Endothelial cell of umbilical vein (primary cell): ENCODE measurements around the gene ZC3H13. TPM values are rescaled to one million over a fixed set of nuclear protein-coding genes. Genes with fewer than 3 reads are reported as not detected.

ENCODE experiments used
- BruUV-seq: library from RNA; stranded (reverse); fragments of 400-500 nt; replicated peaks from 2 replicates; lab custom pipeline; 2021; lab: Mats Ljungman, UMichigan
- CTCF ChIA-PET: fragments of 300-600, 350-600 bp; sonication (Branson Sonifier 250); formaldehyde crosslinking; loops from one replicate; lab custom pipeline; 2021; ENCODE audit warnings: antibody characterized with exemption, inconsistent platforms; lab: Charles Lee
- POLR2A ChIA-PET: fragments of 300-600, 350-600 bp; sonication (Branson Sonifier 250); formaldehyde crosslinking; loops from one replicate; lab custom pipeline; 2021; ENCODE audit warnings: antibody characterized with exemption, inconsistent platforms; lab: Charles Lee
- DNase-seq: peaks from one replicate; pipeline ENCODE4 v3.0.0-alpha.2; 2011; ENCODE audit warnings: low read depth, low spot score
- FAIRE-seq: peaks from 2 replicates; lab custom pipeline; 2011; peaks lifted over from hg19 to GRCh38; lab: Jason Lieb, UNC
- H2AFZ ChIP-seq: 2 replicates; pipeline ENCODE4 v1.6.0; 2012; ENCODE audit warnings: low read depth, low read length, control low read depth, inconsistent platforms
- H3K27ac ChIP-seq: 2 replicates; pipeline ENCODE4 v1.5.1; 2011; ENCODE audit warnings: low read depth, mild to moderate bottlenecking, control low read depth, low read length, moderate library complexity; ENCODE audit not compliant: insufficient read depth
- H3K27me3 ChIP-seq, 2 experiments: 2 replicates each; pipeline versions ENCODE4 v1.6.0 to v1.6.1; 2011; ENCODE audit warnings: low read length in 2 of 2, mixed read lengths in 1 of 2; ENCODE audit not compliant: control insufficient read depth in 2 of 2, insufficient read depth in 2 of 2
- H3K36me3 ChIP-seq, 2 experiments: 2 replicates in 1 of 2; 3 replicates in 1 of 2; pipeline ENCODE4 v1.5.1; 2011; ENCODE audit warnings: low read length in 2 of 2, mild to moderate bottlenecking in 1 of 2, moderate library complexity in 1 of 2; ENCODE audit not compliant: control insufficient read depth in 2 of 2, insufficient read depth in 2 of 2; ENCODE audit errors: extremely low read depth in 1 of 2
- H3K4me1 ChIP-seq: 3 replicates; pipeline ENCODE4 v1.5.1; 2011; ENCODE audit warnings: mild to moderate bottlenecking, low read length; ENCODE audit not compliant: control insufficient read depth, insufficient read depth; ENCODE audit errors: extremely low read depth
- H3K4me2 ChIP-seq: 2 replicates; pipeline ENCODE4 v1.6.1; 2011; ENCODE audit warnings: low read length, control low read depth, mixed read lengths; ENCODE audit not compliant: insufficient read depth
- H3K4me3 ChIP-seq, 3 experiments: fragments of 200-600 bp in 1 of 3; sonication (generic), shearing (Covaris generic) in 1 of 3; replicated peaks in 1 of 3; 2 replicates each; pipeline ENCODE4 v1.5.1; 2011 to 2016; ENCODE audit warnings: control low read depth in 3 of 3, low read length in 3 of 3, mild to moderate bottlenecking in 2 of 3, inconsistent platforms in 1 of 3, low read depth in 1 of 3, moderate library complexity in 1 of 3; ENCODE audit not compliant: insufficient read depth in 1 of 3
- H3K79me2 ChIP-seq: 2 replicates; pipeline ENCODE4 v1.6.0; 2012; ENCODE audit warnings: low read length, inconsistent platforms; ENCODE audit not compliant: control insufficient read depth, insufficient read depth
- H3K9ac ChIP-seq: replicated peaks from 2 replicates; pipeline ENCODE3; 2011; ENCODE audit warnings: low read length, control low read depth; ENCODE audit not compliant: insufficient read depth; ENCODE audit errors: extremely low read depth
- H3K9me1 ChIP-seq: replicated peaks from 3 replicates; pipeline ENCODE4 v1.6.0; 2011; ENCODE audit warnings: mild to moderate bottlenecking, low read length; ENCODE audit not compliant: control insufficient read depth, insufficient read depth; ENCODE audit errors: extremely low read depth
- H3K9me3 ChIP-seq: replicated peaks from 2 replicates; pipeline ENCODE4 v1.5.1; 2012; ENCODE audit warnings: low read length, inconsistent platforms; ENCODE audit not compliant: control insufficient read depth, insufficient read depth
- H4K20me1 ChIP-seq: replicated peaks from 2 replicates; pipeline ENCODE3; 2011; ENCODE audit warnings: mild to moderate bottlenecking, low read length; ENCODE audit not compliant: control insufficient read depth, insufficient read depth; ENCODE audit errors: extremely low read depth
- FOS ChIP-seq: IDR thresholded peaks from 2 replicates; pipeline ENCODE4 v1.6.1; 2011; ENCODE audit warnings: mild to moderate bottlenecking, low read length, moderate library complexity, borderline replicate concordance; ENCODE audit not compliant: insufficient read depth
- GATA2 ChIP-seq: IDR thresholded peaks from 2 replicates; pipeline ENCODE4 v1.7.0; 2011; ENCODE audit warnings: low read depth, mild to moderate bottlenecking, moderate library complexity, mixed read lengths, low read length; ENCODE audit not compliant: insufficient read length, insufficient read depth
- JUN ChIP-seq: IDR thresholded peaks from 2 replicates; pipeline ENCODE4 v1.6.1; 2011; ENCODE audit warnings: borderline replicate concordance, low read depth; ENCODE audit not compliant: insufficient read length, insufficient read depth
- MYC ChIP-seq: IDR thresholded peaks from one replicate; pipeline ENCODE4 v1.6.1; 2011; ENCODE audit warnings: mild to moderate bottlenecking, low read depth, low read length
- POLR2A ChIP-seq: IDR thresholded peaks from 2 replicates; pipeline ENCODE4 v1.6.1; 2012; ENCODE audit warnings: low read depth, mild to moderate bottlenecking, control low read depth, low read length
- POLR2AphosphoS5 ChIP-seq: IDR thresholded peaks from 2 replicates; pipeline ENCODE4 v1.6.1; 2012; ENCODE audit warnings: low read depth, mild to moderate bottlenecking, control low read depth, low read length, moderate library complexity; ENCODE audit not compliant: insufficient read depth
- dilution Hi-C: fragments of 300-500 bp; cut with MboI; formaldehyde crosslinking; loops from one replicate; pipeline ENCODE4 v1.15.0; 2019; ENCODE audit warnings: low sequenced_read_pairs; ENCODE audit not compliant: extremely low pct_ligation_motif_present
- intact Hi-C: fragments of 100-400 bp; cut with micrococcal nuclease; formaldehyde crosslinking; loops from one replicate; pipeline ENCODE4 v1.10.0; 2022
- polyA plus RNA-seq, 4 experiments: library from polyadenylated mRNA; depleted of rRNA in 3 of 4; stranded (reverse) in 3 of 4; unstranded in 1 of 4; fragments of >200 nt; gene quantifications; 2 replicates each; pipeline versions ENCODE4 v1.2.1 to v1.2.3, GENCODE V29; 2011 to 2012; ENCODE audit warnings: missing spikeins in 1 of 4
- total RNA-seq: library from RNA; stranded (reverse); gene quantifications from 2 replicates; pipeline ENCODE4 v1.2.3, GENCODE V29; 2021
- TF ChIP-seq, protein P1 (sequence below), 2 donors: IDR thresholded peaks; 1 replicate in 1 of 2; 2 replicates in 1 of 2; pipeline ENCODE4 v1.5.1; 2011; ENCODE audit warnings: low read length in 2 of 2, mild to moderate bottlenecking in 2 of 2, moderate library complexity in 2 of 2, control low read depth in 1 of 2, inconsistent platforms in 1 of 2, low read depth in 1 of 2; ENCODE audit not compliant: insufficient read depth in 1 of 2; ENCODE audit errors: extremely low read depth in 1 of 2
- TF ChIP-seq, protein P2 (sequence below): IDR thresholded peaks from 2 replicates; pipeline ENCODE4 v1.6.1; 2011; ENCODE audit not compliant: insufficient read depth, insufficient read length

Gene ZC3H13
- total and polyA plus RNA-seq, 2 donors (not counting 3 experiments of a cell fraction or from before 2014, with no cell fraction given): 3.8 to 36.6 TPM

- peak overlapping the region; percentile 25 for H3K4me2 ChIP-seq
- no peaks in the 10 kb centered on the region for H3K9me3 ChIP-seq
- intact Hi-C loops (no loop called here), dilution Hi-C loops (no loop called here)
- no peak overlapping the region for H2AFZ ChIP-seq
- no peaks in the 10 kb centered on the region for H4K20me1 ChIP-seq
- no peaks in the 10 kb centered on the region for H3K9me1 ChIP-seq
- BruUV-seq: no TSS peak
- DNase-seq: peak; percentile 44
- no peaks in the 10 kb centered on the region for H3K79me2 ChIP-seq
- H3K36me3 ChIP-seq: no peaks in the 10 kb centered on the region
- TF ChIP-seq FOS (no peak), POLR2AphosphoS5 (no peak), JUN (peak; percentile 27), MYC (no peak), POLR2A (no peak), GATA2 (no peak)
- TF ChIP-seq, protein P1, sequence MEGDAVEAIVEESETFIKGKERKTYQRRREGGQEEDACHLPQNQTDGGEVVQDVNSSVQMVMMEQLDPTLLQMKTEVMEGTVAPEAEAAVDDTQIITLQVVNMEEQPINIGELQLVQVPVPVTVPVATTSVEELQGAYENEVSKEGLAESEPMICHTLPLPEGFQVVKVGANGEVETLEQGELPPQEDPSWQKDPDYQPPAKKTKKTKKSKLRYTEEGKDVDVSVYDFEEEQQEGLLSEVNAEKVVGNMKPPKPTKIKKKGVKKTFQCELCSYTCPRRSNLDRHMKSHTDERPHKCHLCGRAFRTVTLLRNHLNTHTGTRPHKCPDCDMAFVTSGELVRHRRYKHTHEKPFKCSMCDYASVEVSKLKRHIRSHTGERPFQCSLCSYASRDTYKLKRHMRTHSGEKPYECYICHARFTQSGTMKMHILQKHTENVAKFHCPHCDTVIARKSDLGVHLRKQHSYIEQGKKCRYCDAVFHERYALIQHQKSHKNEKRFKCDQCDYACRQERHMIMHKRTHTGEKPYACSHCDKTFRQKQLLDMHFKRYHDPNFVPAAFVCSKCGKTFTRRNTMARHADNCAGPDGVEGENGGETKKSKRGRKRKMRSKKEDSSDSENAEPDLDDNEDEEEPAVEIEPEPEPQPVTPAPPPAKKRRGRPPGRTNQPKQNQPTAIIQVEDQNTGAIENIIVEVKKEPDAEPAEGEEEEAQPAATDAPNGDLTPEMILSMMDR (IDR thresholded peaks at IDR 0.05; ENCODE audit: extremely low read depth in 1 of 2, insufficient read depth in 1 of 2, low read depth in 1 of 2, low read length in 2 of 2): no peak
- TF ChIP-seq, protein P2, sequence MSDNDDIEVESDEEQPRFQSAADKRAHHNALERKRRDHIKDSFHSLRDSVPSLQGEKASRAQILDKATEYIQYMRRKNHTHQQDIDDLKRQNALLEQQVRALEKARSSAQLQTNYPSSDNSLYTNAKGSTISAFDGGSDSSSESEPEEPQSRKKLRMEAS: no peak
- H3K4me3 ChIP-seq: no peak overlapping the region
- POLR2A ChIA-PET: no interaction called here
- CTCF ChIA-PET: interaction anchor here (1.2 kb wide), 1 partner anchor 17 kb away, joined by 3 read pairs; no protein-coding TSS in a partner anchor
- peaks cover 8% of the 10 kb centered on the region for H3K4me1 ChIP-seq
- H3K27ac ChIP-seq: no peak overlapping the region
- H3K27me3 ChIP-seq: no peaks in the 10 kb centered on the region
- FAIRE-seq: no peak
- H3K9ac ChIP-seq: no peak overlapping the region
Observed at GRCh38 chr13:45954836-45955800, 97.4 kb downstream of the ZC3H13 start.
